GM19455 (cell line): ENCODE measurements around the gene CTNNAL1.

Experiments
- ATAC-seq: cut with Tn5 transposase; IDR thresholded peaks from one replicate; pipeline ENCODE4 v1.9.1; 2021; ENCODE audit not compliant: unreplicated experiment

The CTNNAL1 gene

DNA sequence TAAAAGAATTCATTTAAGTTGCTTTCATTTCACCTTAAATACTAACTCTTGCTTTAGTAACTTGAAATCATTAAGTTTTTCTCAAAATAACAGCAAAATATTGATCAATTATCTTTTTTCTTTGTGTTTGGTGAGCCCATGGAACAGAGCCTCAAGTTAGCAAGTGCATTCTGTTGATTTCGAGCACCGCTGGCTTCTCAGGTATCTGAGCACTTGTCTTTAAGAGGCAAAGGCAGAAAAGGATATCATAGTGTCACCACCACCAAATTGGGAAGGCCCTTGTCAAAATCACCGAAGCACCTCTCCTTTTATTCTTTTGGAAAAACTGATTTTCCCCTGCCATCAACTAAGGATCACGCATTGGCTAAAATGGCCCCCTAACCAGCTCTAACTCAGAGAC lies 17.1 kb upstream of the CTNNAL1 start:
- ATAC-seq = no peak

DNA sequence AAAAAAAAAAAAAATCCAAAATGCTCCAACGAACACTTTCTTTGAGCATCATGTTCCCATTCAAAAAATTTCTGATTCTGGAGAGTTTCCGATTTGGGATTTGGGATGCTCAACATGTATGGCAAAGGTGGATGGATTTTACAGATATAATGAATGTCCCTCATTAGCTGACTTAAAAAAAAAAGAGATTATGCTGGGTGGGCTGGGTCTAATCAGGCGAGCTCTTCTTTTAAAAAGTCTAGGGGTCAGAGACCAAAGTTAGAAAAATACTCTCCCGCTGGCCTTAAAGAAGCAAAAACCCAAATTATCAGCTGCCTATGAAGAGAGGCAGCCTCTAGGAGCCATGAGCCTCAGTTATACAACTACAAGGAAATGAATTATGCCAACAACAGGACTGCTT lies 15.2 kb upstream of the CTNNAL1 start:
- ATAC-seq = no peak

DNA sequence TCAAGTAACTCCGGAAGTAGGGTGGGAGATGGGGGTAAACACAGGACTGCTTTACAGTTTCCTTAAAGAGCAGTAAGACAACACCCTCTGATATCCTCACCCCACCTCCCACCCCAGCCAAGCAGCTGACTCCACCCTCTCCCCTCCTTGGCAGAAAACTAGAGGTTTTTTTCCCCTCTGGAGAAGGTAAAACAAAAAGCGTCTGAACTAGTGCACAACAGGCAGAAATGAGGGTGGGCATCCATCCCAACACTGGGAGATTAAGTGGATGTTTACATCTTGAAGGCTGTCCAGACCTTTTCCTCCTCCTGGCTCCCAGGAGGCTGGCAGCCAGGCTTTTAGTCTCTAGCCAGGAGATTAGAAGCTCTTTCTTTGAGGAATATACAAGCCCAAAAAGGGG lies 13.9 kb upstream of the CTNNAL1 start:
- no peak for ATAC-seq

DNA sequence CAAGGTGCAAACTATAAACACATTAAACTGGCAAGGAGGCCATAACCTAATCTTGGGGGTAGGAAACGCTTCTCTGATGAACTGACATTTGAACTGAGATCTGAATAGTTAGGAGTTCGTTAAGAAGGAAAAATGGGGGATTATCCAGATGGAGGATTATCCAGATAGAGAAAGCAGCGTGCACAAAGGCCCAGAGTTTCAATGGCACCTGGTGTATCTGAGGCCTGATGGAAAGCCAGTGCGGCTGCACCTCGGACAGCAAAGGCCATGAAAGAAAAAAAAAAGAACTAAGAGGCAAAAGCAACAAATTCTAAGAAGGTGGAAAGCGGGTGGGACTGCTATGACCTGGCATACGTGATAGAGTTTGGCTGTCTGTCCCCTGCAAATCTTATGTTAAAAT lies 13.0 kb upstream of the CTNNAL1 start:
- no peak for ATAC-seq

DNA sequence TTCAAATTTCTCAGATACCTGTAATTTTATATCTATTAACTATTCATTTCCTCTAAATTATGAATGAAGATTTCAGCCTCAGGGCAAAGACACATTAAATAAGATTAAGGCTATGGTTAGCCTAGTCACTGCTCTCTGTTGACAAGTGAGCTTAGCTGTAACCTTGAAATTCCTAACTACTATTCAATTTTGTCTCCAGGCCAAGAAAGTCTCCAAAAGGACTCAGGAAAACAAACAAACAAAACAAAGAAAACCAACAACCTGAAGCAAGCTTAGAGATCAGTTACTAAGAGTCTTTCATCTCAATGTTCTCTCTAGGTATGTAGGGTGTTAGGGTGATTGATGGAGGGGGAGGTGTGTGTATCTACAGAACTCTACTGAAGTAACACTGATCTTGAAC lies 9.6 kb upstream of the CTNNAL1 start:
- no peak for ATAC-seq

DNA sequence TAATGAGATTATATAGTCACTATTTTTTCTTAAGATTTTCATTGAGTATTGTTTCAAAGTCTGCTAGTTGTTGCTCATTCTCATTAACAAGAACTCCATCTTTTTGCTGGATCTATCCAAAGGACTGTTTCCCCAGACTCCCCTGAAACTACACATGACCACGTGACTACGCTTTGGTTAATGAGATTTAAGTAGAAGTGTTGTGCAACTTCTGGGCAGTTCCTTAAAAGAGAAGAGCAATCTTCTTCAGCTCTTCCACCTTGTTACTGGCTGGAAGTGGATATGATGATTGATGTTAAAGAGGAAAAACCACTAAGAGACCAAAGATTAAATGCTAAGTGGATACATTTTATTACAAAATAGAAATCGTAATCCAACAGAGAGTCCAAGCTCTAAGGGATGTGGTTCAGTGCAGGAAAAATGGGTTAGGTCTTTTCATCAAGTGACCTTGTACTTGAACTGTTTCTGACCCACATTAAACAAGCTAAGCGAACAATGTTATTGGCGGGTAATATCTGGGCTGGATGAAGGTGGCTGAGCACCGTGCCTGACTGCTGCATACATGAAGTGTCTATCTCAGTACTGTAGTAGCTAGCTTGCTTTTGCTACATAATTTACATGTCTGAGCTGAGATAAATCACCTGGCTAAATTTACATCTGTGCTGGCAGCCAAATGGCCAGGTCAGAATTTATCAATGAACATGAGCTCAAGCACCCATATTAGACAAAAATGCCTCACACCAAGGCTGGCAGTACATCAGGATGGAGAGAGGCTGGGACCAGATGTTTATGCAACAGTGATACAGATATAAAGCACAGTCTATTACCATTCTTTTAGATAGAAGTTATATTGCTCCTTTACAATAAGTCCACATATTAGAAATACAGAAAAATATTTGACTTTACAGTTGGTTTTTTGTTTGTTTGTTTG lies 7.5 kb upstream of the CTNNAL1 start:
- ATAC-seq = no peak

DNA sequence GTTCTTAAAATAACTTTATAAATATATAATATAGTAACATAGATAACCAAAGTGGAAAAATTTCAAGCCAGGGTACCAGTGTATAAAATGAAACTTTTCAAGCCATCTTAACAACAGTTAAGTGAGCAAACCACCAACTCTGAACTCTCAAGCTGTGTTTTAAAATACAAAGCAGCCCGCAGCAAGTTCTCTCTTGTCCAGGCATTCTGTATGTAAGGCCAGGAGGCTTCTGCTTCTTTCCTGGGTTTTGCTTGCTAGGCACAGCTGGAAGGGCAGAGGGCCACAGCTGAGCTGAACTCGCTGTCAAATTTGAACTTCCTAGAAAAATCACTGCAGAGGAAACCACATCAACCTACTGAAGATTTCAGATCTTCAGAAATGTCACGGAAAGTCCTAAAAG lies 6.8 kb upstream of the CTNNAL1 start:
- no peak for ATAC-seq

DNA sequence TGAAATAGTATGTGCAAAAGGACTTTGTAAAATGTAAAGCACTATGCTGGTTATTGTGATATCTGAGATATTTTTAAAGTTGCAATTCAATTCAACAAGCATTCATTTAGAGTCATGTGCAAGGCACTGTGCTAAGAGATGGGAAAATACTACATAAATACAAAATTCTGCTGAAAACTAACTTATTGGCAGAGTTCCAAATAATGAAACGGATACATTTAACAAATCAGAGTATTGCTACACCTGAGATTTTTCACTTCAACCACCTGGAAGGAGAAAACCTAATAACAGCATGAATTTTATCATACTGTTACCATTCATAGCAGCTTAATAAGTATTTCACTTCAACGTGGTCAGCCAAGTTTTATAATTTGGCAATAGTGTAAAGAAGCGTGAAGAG lies 6.1 kb upstream of the CTNNAL1 start:
- ATAC-seq = no peak

DNA sequence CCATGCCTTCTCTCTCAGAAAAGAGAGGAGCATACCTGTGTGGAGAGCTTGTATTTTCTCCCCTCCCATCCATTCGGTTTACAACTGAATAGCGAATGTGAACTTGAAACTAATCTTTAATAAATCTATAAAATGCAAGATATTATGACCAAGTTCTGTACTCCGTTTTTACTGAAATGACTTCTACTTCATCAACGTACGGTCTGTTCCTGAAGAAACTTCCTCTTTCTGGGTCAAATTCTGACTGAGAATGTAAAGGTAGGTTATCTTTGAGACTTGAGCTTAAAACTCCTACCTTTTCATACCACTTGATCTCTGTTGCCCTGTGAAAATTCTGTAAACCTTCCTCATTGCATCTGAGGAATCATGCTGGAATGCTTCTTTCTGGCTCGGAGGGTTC lies 4.2 kb upstream of the CTNNAL1 start:
- peak; percentile 30 for ATAC-seq

DNA sequence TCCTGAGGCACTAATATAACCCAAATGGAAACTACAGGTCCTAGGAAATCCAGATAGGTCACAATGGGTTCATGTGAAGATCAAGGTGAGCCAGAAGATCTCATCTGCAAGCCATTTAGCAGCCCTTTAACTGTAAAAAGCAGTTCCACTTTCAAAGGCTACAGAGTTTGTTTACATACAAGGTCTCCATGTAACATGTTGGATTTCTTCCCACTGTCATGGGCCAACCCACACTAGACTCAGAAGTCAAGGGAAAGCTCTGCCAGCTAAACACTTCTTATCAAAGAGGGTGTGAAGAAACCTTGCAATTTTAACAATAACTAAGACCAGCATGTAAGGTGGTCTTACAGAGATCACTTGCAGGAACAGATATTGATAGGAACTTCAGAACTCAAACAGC lies 3.8 kb upstream of the CTNNAL1 start:
- no peak for ATAC-seq

DNA sequence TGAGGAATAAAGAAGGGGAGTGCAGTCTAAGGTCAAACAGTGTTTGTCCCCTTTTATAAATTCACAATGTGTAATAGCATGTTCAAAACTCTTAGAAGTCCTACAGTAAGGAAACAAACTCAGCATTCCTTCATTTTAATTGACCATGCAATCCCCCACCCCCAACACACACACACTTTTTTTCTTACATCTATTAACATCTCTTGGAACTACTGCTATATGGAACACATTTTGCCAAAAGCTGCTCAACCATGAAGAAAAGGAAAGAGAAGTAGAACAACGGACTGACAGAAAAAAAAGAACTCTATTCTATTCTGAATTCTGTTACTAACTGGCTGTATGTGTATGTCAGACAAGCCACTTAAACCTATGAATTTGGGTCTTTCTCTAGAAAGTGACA lies 2.8 kb upstream of the CTNNAL1 start:
- ATAC-seq = no peak

DNA sequence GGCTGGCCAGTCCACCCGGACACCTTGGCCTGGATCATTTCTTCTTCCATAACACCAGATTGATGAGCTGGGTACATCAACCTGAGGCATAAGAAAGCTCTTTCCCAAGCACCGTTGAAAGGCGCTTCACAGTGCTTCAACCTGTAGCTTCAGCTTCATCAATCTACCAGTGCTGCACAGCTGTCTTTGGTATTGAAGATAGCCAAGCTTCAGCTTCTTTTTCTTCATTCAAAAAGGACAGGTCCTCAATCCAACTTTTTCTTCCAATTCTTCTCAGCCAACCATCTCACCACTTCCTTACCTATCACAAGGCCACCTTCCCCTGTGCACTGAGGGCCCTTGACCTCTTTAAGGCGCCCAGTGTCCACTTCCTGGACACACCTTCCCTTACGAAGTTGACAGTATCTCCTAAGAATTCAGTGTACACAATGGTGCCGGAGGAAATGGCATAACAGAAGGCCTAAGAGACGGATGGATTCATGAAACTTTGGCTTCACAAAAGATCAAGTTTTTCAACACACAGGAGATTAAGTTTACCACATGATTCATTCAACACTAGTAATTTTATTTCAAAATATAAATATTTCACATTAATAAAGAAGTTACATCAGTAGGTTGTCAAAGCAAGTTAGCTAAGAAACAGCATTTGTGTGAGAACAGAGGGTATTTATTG lies 1.4 kb upstream of the CTNNAL1 start:
- no peak for ATAC-seq

DNA sequence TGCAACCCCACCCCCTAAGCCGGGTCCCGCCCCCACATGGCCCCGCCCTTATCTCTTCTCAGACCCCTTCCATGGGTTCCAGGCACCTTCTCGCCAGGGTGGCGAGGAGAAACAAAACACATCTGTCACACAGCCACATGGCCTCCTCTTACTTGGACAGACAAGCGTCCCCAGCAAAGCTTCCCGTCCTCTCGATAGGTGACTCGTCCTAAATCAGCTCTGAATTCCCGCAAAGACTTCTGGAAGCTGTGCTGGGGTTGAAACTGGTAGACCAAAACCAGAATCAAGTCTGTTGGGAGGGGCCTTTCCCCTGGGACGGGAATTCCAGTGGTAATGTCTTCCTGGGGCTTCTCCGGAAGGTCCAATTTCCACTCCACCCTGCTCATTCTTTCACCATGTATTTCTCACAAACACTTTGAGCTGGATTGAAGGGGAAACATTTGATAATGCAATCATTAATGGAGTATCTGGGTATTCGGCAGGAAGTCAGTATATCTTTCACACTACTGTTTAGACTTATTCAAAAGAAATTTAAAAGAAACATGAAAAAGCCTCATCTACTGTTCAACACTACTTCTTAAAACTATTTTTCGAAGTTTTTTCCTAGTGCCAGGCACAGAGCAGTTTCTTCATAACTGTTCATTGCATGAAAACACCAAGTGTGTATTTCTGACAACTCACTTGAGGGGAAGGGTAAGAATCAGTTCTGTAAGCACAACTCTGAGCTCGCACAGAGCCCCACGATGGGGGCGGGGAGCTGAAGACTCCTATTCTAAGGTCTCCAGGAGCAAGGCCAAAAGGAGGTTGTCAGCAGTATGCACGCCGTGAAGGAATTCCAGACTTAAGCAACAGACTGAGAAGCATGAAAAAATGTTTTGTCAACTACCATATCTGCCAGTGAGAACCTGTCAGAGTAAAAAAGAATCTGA lies 644 bp upstream of the CTNNAL1 start:
- ATAC-seq = no peak

DNA sequence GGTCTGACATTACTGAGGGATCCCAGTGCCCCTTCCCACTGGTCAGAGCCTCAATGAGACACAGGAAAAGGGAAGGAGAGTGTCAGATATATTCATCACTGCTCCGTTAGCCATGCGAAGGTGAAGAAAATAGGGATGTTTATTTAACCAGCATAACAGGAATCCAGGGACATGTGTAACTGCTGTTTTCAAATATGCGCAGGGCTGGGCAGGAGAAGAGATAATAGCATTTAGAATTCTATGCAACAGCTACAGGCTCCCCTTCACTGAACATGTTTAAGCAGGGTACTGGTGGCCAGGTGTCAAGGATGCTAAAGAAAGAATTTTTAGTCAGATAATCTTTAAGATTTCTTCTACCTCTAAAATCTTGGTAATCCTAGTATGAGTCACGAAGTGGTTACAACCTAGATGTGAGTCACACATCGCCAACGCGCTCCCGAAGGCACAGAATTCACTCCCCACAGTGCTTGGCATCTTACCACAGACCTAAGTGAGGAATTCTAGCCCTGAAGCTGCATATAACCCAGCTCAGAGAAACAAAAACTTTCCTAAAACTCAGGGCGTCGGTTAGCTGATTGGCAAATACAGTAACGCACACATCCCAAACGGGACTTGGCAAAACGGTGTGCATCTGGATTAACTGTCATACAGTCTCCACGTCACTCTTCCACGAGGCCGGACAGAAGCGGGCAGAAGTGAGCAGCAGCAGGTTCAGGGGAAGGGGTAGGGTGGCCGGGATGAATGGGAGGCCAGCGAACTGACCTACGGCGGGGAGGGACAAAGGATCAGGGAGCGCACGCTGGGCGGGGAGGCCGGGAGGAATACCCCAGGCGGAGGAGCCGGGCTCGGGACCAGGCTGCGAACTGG lies 1.1 kb downstream of the CTNNAL1 start:
- peak; percentile 32 for ATAC-seq

DNA sequence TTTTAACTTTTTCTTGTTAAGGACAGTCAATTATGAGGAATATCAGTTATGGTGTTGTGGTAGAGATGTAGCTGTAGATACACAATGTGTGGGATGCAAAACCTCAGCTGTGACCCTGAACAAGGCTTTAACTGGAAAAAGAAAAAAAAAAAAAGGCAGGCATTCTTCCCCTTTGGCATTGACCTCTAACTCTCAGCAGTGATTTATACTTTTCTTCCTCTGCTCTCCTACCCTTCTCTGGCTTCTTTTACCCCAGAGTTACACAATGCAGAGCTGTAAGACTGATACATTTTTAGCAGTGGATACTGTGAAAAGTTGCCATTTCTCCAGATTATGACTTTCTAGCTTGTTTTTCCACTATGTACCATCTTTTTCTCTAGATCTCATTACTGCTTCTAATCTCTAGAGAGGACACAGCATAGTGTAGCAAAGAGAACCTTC lies 2.0 kb downstream of the CTNNAL1 start:
- ATAC-seq = no peak

DNA sequence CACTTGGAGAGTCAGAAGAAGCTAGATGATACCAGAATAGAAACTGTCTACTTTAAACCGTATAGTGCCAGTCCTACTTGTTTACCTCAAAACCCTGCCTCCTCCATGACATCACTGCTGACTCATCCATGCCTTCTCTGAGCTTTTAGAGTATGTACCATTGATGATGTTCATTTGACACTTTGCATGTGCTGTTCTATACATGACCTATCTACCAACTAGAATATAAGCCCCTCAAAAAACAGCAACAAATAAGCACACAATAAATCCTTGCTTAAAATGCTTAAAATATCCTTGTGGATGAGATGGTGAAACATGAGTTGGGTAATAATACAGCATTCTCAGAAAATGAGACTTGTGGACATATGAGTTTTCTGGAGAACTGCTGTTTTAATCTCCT lies 2.6 kb downstream of the CTNNAL1 start:
- ATAC-seq = no peak

DNA sequence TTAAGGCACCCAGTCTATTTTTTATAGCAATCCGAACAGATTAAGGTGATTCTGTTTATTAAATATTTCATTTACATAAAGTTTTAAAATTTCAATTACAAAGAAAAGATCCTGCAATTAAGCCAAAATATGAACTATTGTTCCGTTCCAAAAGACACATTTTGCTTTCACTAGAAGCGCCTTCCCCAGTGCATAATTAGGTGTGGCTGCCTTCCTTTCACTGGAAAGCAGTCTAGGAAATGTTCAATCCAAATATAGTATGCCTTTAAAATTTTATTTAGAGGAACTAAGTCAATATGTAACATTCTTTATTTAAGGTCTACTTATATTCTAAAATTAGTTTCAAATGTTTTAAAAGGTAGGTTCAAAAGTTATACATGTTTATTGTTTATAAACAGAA lies 7.6 kb downstream of the CTNNAL1 start:
- no peak for ATAC-seq

DNA sequence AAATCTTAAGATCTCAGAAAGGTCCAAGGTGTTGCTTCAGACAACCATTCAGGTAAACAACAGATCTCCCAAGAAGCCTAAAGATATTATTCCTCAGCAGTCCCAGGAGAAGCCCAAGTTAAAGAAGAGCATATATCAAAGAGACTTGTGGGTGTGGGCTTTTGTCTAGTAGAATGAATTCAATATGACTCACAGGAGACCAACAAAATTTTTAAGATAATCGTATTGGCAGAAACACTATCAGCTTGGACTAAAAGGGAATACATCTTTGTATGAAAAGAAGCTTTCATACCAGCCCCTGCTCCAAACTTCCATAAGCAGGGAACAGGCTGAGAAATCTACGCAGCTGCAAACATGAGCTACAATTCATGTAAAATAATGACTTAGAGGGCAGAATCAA lies 10.2 kb downstream of the CTNNAL1 start:
- no peak for ATAC-seq

DNA sequence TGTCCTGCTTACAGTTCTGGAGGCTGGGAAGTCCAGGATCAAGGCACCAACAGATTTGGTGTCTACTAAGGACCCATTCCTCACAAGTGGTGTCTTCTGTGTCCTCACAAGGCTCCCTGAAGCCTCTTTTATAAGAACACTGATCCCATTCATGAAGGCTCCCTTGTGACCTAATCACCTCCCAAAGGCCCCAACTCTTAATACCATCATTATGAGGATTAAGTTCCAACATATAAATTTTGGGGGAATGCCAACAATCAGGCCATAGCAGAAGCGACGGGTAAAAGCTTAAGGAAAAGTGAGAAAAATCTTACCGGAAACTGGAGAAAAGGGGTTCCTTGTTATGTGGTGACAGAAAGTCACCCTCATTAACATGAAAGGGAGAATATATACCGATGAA lies 11.2 kb downstream of the CTNNAL1 start:
- ATAC-seq = no peak

DNA sequence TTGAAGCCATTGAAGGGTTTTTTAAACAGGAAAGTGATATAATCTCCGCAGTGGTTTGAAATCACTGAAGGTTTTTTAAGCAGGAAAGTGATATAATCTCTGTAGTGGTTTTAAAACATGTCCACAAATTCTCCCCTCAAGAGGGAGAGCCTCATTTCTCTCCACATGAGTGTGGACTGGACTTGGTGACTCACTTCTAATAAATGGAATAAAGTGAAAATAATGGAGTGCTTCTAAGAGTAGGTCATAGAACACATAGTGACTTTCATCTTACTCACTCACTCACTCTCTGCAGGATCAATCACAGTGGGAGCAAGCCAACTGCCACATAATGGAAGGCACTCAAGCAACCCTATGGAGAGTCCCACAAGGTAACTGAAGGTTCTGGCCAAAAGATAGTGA lies 12.0 kb downstream of the CTNNAL1 start:
- ATAC-seq = no peak
